OCI-M2 (cell line): Measurements from ENCODE around the gene ANKRD10.
"Not testable (repeated sequence)": the region's sequence is repeated elsewhere in the genome, so short reads cannot be mapped to it uniquely, and the experiment has no call there.

Source experiments
- DNase-seq: peaks from one replicate; lab custom pipeline; 2025; ENCODE audit not compliant: unreplicated experiment; lab: John Stamatoyannopoulos, UW

Gene ANKRD10

GRCh38 chr13:110915057-110915873 lies at the start of gene ANKRD10:
Gene ANKRD10 (minus strand): TSS chr13:110915069. CDS start chr13:110914934, 135 bp downstream.
- peak; percentile 81 for DNase-seq

- no peak for DNase-seq
These were observed 49.6 kb upstream of the ANKRD10 start for GRCh38 chr13:110964229-110965037.

GRCh38 chr13:110963554-110963970 lies 48.7 kb upstream of the ANKRD10 start:
- DNase-seq: no peak

GRCh38 chr13:110961959-110962358 lies 47.1 kb upstream of the ANKRD10 start:
- no peak for DNase-seq

GRCh38 chr13:110960204-110960603 lies 45.3 kb upstream of the ANKRD10 start:
- DNase-seq: no peak

- no peak for DNase-seq
These were observed 43.1 kb upstream of the ANKRD10 start for GRCh38 chr13:110957931-110958330.

- DNase-seq: no peak
These were observed 42.5 kb upstream of the ANKRD10 start for GRCh38 chr13:110957181-110957884.

GRCh38 chr13:110956216-110956615 lies 41.3 kb upstream of the ANKRD10 start:
- DNase-seq: not testable (repeated sequence)

- DNase-seq: not testable (repeated sequence)
These were observed 40.7 kb upstream of the ANKRD10 start for GRCh38 chr13:110955608-110956007.

GRCh38 chr13:110955072-110955503 lies 40.2 kb upstream of the ANKRD10 start:
- DNase-seq: not testable (repeated sequence)

GRCh38 chr13:110954533-110954920 lies 39.7 kb upstream of the ANKRD10 start:
- not testable (repeated sequence) for DNase-seq

- DNase-seq: no peak
These were observed 39.1 kb upstream of the ANKRD10 start for GRCh38 chr13:110953833-110954532.

- DNase-seq: no peak
These were observed 38.5 kb upstream of the ANKRD10 start for GRCh38 chr13:110953416-110953815.

GRCh38 chr13:110952135-110952534 lies 37.3 kb upstream of the ANKRD10 start:
- DNase-seq: not testable (repeated sequence)

- no peak for DNase-seq
These were observed 36.1 kb upstream of the ANKRD10 start for GRCh38 chr13:110950819-110951570.

GRCh38 chr13:110950356-110950755 lies 35.5 kb upstream of the ANKRD10 start:
- no peak for DNase-seq

- DNase-seq: no peak
These were observed 34.8 kb upstream of the ANKRD10 start for GRCh38 chr13:110949628-110950027.

- no peak for DNase-seq
These were observed 34.2 kb upstream of the ANKRD10 start for GRCh38 chr13:110949116-110949515.

- not testable (repeated sequence) for DNase-seq
These were observed 32.5 kb upstream of the ANKRD10 start for GRCh38 chr13:110947338-110947737.
